ENCODE measurements around the gene BRME1.

Gene BRME1

DNA sequence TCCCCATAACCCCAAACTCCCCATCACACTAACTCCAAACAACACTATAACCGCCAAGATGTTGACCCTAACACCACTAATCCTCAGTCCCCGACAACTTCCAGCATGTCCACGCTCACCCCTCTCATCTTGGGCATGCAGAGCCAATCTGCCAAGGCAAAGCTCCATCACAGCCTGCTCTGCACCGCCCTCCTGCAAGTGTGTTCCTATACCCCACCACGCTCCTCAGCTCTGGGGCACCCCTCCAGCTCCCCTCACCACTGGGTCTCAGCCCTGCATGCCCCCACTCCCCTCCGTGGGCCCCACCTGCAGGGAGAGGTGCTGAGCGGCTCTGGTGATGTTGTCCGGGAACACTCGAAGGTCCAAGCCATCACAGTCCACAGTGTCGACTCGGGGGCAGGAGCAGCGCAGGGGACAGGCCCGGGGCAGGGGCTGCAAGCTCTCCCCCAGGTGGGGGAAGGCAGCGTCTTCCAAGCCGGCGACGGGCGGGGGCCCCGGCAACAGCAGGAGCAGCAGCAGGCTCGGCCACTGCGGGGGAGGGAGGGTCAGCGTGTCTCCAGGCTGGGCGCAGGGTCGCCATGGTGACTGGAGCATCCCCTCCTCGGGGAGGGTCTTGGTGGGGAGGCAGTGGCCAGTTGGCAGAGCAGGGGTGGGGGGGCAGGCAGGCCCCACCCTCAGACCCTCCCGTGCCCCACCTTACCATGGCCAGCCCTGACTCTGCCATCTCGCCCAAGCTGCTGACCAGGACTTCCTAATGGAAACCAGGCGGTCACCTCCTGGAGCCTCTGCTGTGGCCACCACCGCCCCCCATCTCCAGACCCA lies 31.8 kb upstream of the BRME1 start:
- Histone ChIP-seq H3K27ac (ENCODE audit: low read depth, low read length) (no peak overlapping the region), H3K36me3 (ENCODE audit: insufficient read depth, low read length) (no peaks in the 10 kb centered on the region), H2AFZ (ENCODE audit: low read length, unreplicated experiment) (peak overlapping the region; percentile 38), H3K27me3 (ENCODE audit: insufficient read depth, low read length) (no peaks in the 10 kb centered on the region), H3K4me3 (ENCODE audit: low read depth, low read length) (peak overlapping the region; percentile 72), H3K4me1 (ENCODE audit: control insufficient read depth, insufficient read depth, low read length, unreplicated experiment) (peaks cover 9% of the 10 kb centered on the region), H3K79me2 (ENCODE audit: control insufficient read depth, insufficient read depth, low read length, unreplicated experiment) (no peaks in the 10 kb centered on the region)

DNA sequence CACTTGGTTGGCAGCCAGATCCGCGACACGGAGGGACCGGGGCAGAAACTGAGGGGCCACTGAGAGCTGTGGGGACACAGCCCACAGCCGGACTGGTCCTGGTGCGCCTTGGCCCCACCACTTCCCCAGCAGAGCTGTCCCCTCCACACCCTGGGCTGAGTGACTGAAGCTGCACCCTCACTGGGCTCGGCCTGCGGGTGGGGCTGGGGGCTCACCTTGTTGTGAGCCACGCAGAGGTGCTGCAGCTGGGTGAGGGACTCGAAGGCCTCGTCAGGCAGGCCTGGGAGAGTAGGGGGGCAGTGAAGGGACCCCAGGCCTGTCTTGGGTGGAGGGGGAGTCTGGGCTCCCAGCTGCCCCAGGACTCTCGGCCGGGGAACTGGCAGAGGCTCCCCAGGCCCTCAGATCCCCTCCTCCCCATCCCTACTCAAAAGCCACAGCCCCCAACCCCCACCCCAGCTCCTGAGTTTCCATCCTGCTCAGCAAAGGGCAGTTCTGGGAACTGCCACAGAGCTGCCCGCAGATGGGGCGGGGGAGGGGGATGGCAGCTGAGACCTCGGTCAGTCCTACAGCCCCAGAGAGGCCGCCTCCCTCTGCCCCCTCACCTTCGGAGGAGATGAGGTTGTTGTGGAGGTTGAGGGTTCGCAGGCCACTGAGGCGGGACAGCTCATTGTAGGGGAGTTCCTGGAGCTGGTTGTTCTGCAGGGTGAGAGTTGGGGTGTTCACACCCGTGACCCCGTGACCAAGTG lies 30.0 kb upstream of the BRME1 start:
- H3K27me3 ChIP-seq (ENCODE audit: insufficient read depth, low read length) = no peaks in the 10 kb centered on the region
- no peak overlapping the region for H3K4me3 ChIP-seq (ENCODE audit: low read depth, low read length)
- no peak overlapping the region for H2AFZ ChIP-seq (ENCODE audit: low read length, unreplicated experiment)
- no peaks in the 10 kb centered on the region for H3K79me2 ChIP-seq (ENCODE audit: control insufficient read depth, insufficient read depth, low read length, unreplicated experiment)
- no peaks in the 10 kb centered on the region for H3K36me3 ChIP-seq (ENCODE audit: insufficient read depth, low read length)
- peaks cover 9% of the 10 kb centered on the region for H3K4me1 ChIP-seq (ENCODE audit: control insufficient read depth, insufficient read depth, low read length, unreplicated experiment)
- H3K27ac ChIP-seq (ENCODE audit: low read depth, low read length) = no peak overlapping the region

DNA sequence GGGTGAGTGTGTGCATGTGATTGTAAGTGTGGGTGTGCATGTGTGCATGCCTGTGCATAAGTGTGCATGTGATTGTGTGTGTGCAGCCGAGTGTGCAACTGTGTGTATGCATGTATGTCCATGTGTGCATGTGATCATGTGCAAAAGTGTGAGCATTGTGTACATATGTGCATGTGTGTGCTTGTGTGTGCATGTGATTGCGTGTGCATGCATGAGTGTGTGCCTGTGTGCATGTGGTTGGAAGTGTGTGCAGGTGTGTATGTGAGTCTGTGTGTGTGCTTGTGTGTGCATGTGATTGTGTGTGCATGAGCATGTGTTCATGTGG lies 28.8 kb upstream of the BRME1 start:
- no peak overlapping the region for H3K27ac ChIP-seq (ENCODE audit: low read depth, low read length)

DNA sequence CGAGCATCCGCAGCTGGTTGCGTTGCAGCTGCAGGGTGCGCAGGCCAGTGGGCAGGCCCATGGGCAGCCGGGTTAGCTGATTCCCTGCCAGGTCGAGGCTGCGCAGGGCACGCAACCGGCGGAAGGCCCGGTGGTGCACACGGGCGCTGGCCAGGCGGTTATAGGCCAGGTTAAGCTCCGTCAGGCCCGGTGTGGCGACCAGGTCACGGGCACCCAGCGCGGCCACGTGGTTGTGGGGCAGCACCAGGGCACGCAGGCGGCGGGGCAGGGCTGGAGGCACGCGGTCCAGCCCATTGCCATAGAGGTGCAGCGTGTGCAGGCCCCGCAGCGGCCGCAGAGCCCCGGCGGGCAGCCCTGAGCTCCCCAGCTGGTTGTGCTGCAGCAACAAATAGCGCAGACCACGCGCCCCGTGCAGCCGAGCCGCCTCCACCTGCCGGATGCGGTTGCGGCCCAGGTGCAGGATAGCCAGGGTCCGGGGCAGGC lies 27.0 kb upstream of the BRME1 start:
- H2AFZ ChIP-seq (ENCODE audit: low read length, unreplicated experiment) = no peak overlapping the region
- H3K79me2 ChIP-seq (ENCODE audit: control insufficient read depth, insufficient read depth, low read length, unreplicated experiment) = no peaks in the 10 kb centered on the region
- H3K27ac ChIP-seq (ENCODE audit: low read depth, low read length) = no peak overlapping the region
- H3K27me3 ChIP-seq (ENCODE audit: insufficient read depth, low read length) = no peaks in the 10 kb centered on the region
- H3K4me3 ChIP-seq (ENCODE audit: low read depth, low read length) = no peak overlapping the region
- H3K4me1 ChIP-seq (ENCODE audit: control insufficient read depth, insufficient read depth, low read length, unreplicated experiment) = peaks cover 4% of the 10 kb centered on the region
- H3K36me3 ChIP-seq (ENCODE audit: insufficient read depth, low read length) = no peaks in the 10 kb centered on the region

More for the DNA sequence above, 28.8 kb upstream of the BRME1 start:
- Histone ChIP-seq H3K36me3 (ENCODE audit: insufficient read depth, low read length) (no peaks in the 10 kb centered on the region), H3K4me3 (ENCODE audit: low read depth, low read length) (no peak overlapping the region), H2AFZ (ENCODE audit: low read length, unreplicated experiment) (no peak overlapping the region), H3K27me3 (ENCODE audit: insufficient read depth, low read length) (no peaks in the 10 kb centered on the region), H3K79me2 (ENCODE audit: control insufficient read depth, insufficient read depth, low read length, unreplicated experiment) (no peaks in the 10 kb centered on the region), H3K4me1 (ENCODE audit: control insufficient read depth, insufficient read depth, low read length, unreplicated experiment) (peaks cover 9% of the 10 kb centered on the region)

DNA sequence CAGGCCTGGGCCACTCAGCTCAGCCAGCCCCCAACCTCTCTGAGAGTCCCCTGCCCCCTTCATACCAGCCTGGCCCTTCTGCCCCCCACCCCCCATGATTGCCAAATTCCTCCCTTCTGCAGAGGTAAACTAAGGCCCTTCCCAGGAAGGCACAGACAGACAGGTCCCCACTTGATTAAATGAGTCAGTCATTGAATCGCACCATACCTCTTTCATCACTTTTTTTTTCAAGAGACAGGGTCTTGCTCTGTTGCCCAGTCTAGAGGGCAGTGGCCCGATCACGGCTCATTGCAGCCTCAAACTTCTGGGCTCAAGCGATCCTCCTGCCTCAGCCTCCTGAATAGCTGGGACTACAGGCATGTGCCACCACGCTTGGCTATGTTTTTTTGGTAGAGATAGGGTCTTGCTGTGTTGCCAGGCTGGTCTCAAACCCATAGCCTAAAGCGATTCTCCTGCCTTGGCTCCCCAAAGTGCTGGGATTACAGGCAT lies 26.3 kb upstream of the BRME1 start:
- Histone ChIP-seq H3K27ac (ENCODE audit: low read depth, low read length) (no peak overlapping the region), H3K4me3 (ENCODE audit: low read depth, low read length) (no peak overlapping the region), H3K4me1 (ENCODE audit: control insufficient read depth, insufficient read depth, low read length, unreplicated experiment) (no peaks in the 10 kb centered on the region), H3K27me3 (ENCODE audit: insufficient read depth, low read length) (no peaks in the 10 kb centered on the region), H3K79me2 (ENCODE audit: control insufficient read depth, insufficient read depth, low read length, unreplicated experiment) (no peaks in the 10 kb centered on the region), H3K36me3 (ENCODE audit: insufficient read depth, low read length) (no peaks in the 10 kb centered on the region), H2AFZ (ENCODE audit: low read length, unreplicated experiment) (no peak overlapping the region)

DNA sequence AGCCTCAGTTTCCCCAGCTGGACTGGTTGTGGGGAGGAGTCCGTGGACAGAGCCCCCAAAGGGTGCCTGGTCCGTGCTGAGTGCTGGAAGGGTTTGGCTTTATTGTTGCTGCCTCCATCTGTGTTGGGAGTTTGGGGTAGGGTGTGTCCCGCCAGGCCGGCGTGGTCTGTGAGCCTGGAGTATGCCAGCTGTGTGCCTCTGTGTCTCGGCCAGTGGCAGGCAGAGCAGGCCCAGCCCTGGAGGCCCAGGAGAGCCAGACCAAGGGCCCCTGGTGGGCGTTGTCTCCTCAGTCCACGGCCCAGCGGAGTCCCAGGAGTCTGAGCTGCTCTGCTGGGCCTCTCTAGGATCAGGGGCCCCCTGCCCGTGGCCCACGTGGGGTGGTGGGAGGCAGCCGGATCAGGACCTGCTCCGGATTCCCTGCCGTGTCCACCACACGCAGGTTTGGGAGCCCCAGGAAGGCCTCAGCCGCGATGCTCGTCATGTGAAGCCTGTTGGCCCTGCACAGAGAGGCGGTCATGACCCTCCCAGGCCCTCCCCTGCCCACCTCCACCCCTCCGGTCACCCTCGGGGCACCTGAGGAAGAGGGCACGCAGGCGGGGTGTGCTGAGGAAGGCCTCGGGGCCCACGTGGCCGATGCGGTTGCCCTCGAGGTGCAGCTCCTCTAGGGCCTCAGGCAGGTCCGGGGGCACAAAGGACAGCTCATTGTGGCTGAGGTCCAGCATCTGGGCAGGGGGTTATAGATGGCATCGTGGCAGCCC lies 25.7 kb upstream of the BRME1 start:
- H3K27me3 ChIP-seq (ENCODE audit: insufficient read depth, low read length) = no peaks in the 10 kb centered on the region
- no peaks in the 10 kb centered on the region for H3K36me3 ChIP-seq (ENCODE audit: insufficient read depth, low read length)
- H3K4me1 ChIP-seq (ENCODE audit: control insufficient read depth, insufficient read depth, low read length, unreplicated experiment) = no peaks in the 10 kb centered on the region
- H3K27ac ChIP-seq (ENCODE audit: low read depth, low read length) = no peak overlapping the region
- H3K4me3 ChIP-seq (ENCODE audit: low read depth, low read length) = no peak overlapping the region
- H3K79me2 ChIP-seq (ENCODE audit: control insufficient read depth, insufficient read depth, low read length, unreplicated experiment) = no peaks in the 10 kb centered on the region
- H2AFZ ChIP-seq (ENCODE audit: low read length, unreplicated experiment) = no peak overlapping the region

DNA sequence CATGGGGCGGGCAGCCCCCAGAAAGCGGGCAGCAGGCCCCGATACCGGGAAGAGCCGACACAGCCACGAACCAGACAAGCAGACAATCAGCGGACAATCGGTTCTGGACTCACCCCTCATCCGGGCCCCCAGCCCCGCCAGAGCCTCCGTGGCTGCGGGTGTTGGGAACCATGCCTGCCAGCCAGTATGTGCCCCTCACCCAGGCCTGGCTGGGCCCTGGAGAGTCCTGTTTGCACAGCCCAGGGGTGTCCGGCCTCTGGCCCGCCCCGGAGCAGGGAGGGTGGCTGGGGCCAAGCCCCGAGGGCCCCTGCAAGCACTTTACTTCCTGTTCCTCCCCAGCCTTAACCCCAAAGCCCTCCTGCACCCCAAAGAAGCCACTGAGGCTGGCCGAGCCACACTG lies 24.5 kb upstream of the BRME1 start:
- Histone ChIP-seq H3K4me1 (ENCODE audit: control insufficient read depth, insufficient read depth, low read length, unreplicated experiment) (no peaks in the 10 kb centered on the region), H3K4me3 (ENCODE audit: low read depth, low read length) (no peak overlapping the region), H3K27me3 (ENCODE audit: insufficient read depth, low read length) (no peaks in the 10 kb centered on the region), H3K79me2 (ENCODE audit: control insufficient read depth, insufficient read depth, low read length, unreplicated experiment) (no peaks in the 10 kb centered on the region), H2AFZ (ENCODE audit: low read length, unreplicated experiment) (no peak overlapping the region), H3K27ac (ENCODE audit: low read depth, low read length) (no peak overlapping the region), H3K36me3 (ENCODE audit: insufficient read depth, low read length) (no peaks in the 10 kb centered on the region)

DNA sequence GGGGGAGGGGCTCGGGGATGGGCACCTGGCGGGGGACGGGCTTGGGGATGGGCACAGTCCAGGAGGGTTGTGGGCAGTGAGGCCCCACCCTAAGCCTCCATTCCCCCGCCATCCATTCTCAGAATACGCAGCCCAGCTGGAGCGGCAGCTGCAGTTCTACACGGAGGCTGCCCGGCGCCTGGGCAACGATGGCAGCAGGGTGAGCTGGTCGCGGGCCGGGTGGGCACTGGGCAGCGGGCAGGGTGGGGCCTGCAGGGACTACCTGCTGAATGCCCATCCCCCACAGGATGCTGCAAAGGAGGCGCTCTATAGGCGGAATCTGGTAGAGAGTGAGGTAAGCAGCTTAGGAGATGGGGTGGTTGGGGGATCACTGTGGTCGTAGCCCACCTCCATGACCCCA lies 24.0 kb upstream of the BRME1 start:
- Histone ChIP-seq H2AFZ (ENCODE audit: low read length, unreplicated experiment) (no peak overlapping the region), H3K27me3 (ENCODE audit: insufficient read depth, low read length) (no peaks in the 10 kb centered on the region), H3K27ac (ENCODE audit: low read depth, low read length) (no peak overlapping the region), H3K36me3 (ENCODE audit: insufficient read depth, low read length) (no peaks in the 10 kb centered on the region), H3K79me2 (ENCODE audit: control insufficient read depth, insufficient read depth, low read length, unreplicated experiment) (no peaks in the 10 kb centered on the region), H3K4me3 (ENCODE audit: low read depth, low read length) (no peak overlapping the region), H3K4me1 (ENCODE audit: control insufficient read depth, insufficient read depth, low read length, unreplicated experiment) (no peaks in the 10 kb centered on the region)

DNA sequence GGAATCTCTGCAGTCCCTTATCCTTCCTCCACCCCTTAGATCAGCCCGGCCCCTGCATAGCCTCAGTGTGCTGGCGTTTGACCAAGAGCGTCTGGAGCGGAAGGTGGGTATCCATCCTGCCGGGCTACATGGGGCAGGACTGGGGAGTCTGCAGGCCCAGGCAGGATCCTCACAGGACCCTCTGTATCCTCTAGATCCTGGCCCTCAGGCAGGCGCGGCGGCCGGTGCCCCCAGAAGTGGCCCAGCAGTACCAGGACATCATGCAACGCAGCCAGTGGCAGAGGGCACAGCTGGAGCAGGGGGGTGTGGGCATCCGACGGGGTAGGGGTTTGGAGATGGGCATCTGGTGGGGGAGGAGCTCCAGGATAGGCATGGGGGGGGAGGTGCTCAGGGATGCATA lies 23.4 kb upstream of the BRME1 start:
- H3K79me2 ChIP-seq (ENCODE audit: control insufficient read depth, insufficient read depth, low read length, unreplicated experiment) = no peaks in the 10 kb centered on the region
- H2AFZ ChIP-seq (ENCODE audit: low read length, unreplicated experiment) = no peak overlapping the region
- H3K4me1 ChIP-seq (ENCODE audit: control insufficient read depth, insufficient read depth, low read length, unreplicated experiment) = no peaks in the 10 kb centered on the region
- no peaks in the 10 kb centered on the region for H3K36me3 ChIP-seq (ENCODE audit: insufficient read depth, low read length)
- H3K4me3 ChIP-seq (ENCODE audit: low read depth, low read length) = no peak overlapping the region
- no peak overlapping the region for H3K27ac ChIP-seq (ENCODE audit: low read depth, low read length)
- H3K27me3 ChIP-seq (ENCODE audit: insufficient read depth, low read length) = no peaks in the 10 kb centered on the region

DNA sequence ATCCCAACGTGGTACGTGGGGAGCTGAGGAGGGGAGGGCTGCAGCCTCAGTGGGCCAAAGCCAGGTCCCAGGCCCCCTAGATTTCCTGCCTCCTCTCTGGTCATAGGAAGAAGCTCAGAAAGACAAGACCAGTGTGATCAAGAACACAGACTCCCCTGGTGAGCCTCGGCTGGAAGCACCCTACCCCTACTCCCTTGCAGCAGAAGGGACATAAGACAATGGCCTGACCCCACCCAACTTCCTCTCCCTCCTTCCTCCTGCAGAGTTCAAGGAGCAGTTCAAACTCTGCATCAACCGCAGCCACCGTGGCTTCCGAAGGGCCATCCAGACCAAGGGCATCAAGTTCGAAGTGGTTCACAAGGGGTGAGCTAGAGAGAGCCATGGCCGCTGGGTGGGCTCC lies 20.8 kb upstream of the BRME1 start:
- Histone ChIP-seq H3K27ac (ENCODE audit: low read depth, low read length) (no peak overlapping the region), H3K4me1 (ENCODE audit: control insufficient read depth, insufficient read depth, low read length, unreplicated experiment) (no peaks in the 10 kb centered on the region), H2AFZ (ENCODE audit: low read length, unreplicated experiment) (no peak overlapping the region), H3K36me3 (ENCODE audit: insufficient read depth, low read length) (peaks cover 1% of the 10 kb centered on the region; the same call in 1 of the 2 replicates), H3K4me3 (ENCODE audit: low read depth, low read length) (no peak overlapping the region), H3K27me3 (ENCODE audit: insufficient read depth, low read length) (no peaks in the 10 kb centered on the region), H3K79me2 (ENCODE audit: control insufficient read depth, insufficient read depth, low read length, unreplicated experiment) (no peaks in the 10 kb centered on the region)
